GM12878 (cell line): ENCODE results near the gene GCSAM. TPM values are rescaled to one million over a fixed set of nuclear protein-coding genes. Genes with fewer than 3 reads are reported as not detected.

ENCODE experiments used
- CUX1 ChIP-seq: IDR thresholded peaks from 2 replicates; pipeline ENCODE4 v1.6.1; 2012; ENCODE audit warnings: improper control_type of control experiment, low read depth, low read length; ENCODE audit not compliant: insufficient replicate concordance
- DPF2 ChIP-seq: fragments of 450-650 bp; IDR thresholded peaks from 2 replicates; pipeline ENCODE4 v1.6.1; 2017; ENCODE audit warnings: mild to moderate bottlenecking
- HDGF ChIP-seq: fragments of 450-650 bp; IDR thresholded peaks from 2 replicates; pipeline ENCODE4 v1.6.1; 2016; ENCODE audit warnings: antibody characterized with exemption
- JUNB ChIP-seq: IDR thresholded peaks from 2 replicates; pipeline ENCODE4 v1.6.1; 2016; ENCODE audit warnings: antibody characterized with exemption, mild to moderate bottlenecking
- LARP7 ChIP-seq: fragments of 450-650 bp; IDR thresholded peaks from 2 replicates; pipeline ENCODE4 v1.6.1; 2017; ENCODE audit warnings: mild to moderate bottlenecking
- MXI1 ChIP-seq: fragments of 150-350 bp; IDR thresholded peaks from 2 replicates; pipeline ENCODE4 v1.6.1; 2011; ENCODE audit warnings: low read depth, mild to moderate bottlenecking, inconsistent platforms, low read length, improper control_type of control experiment
- NBN ChIP-seq: fragments of 450-650 bp; IDR thresholded peaks from 2 replicates; pipeline ENCODE4 v1.6.1; 2016
- POLR2AphosphoS5 ChIP-seq: IDR thresholded peaks from 2 replicates; pipeline ENCODE4 v1.6.1; 2011; ENCODE audit warnings: mild to moderate bottlenecking, low read length, inconsistent platforms
- REST ChIP-seq: IDR thresholded peaks from 2 replicates; pipeline ENCODE4 v1.6.1; 2012; ENCODE audit warnings: mild to moderate bottlenecking, low read depth, low read length
- SKIL ChIP-seq: fragments of 450-650 bp; IDR thresholded peaks from 2 replicates; pipeline ENCODE4 v1.6.1; 2017; ENCODE audit warnings: mild to moderate bottlenecking, low read depth, inconsistent platforms; ENCODE audit not compliant: poor library complexity, severe bottlenecking
- SPI1 ChIP-seq: IDR thresholded peaks from 2 replicates; pipeline ENCODE4 v1.6.1; 2011; ENCODE audit warnings: low read depth, mild to moderate bottlenecking, low read length, moderate library complexity, borderline replicate concordance; ENCODE audit not compliant: insufficient read depth
- STAT1 ChIP-seq: fragments of 450-650 bp; conservative IDR thresholded peaks from 2 replicates; pipeline ENCODE4 v1.6.1; 2014; ENCODE audit warnings: antibody characterized with exemption, mild to moderate bottlenecking
- ZNF592 ChIP-seq: fragments of 450-650 bp; IDR thresholded peaks from 2 replicates; pipeline ENCODE4 v1.6.1; 2017; ENCODE audit warnings: mild to moderate bottlenecking, moderate library complexity
- polyA plus RNA-seq, 11 experiments: library from polyadenylated mRNA; depleted of rRNA in 4 of 11; unstranded in 6 of 11; stranded (reverse) in 5 of 11; fragments of >200 nt; fragmentation: Nextera tagmentation in 4 of 11; fragmentation: Illumina TruSeq in 1 of 11; extraction: Ambion mirVana in 4 of 11; extraction: Trizol in 1 of 11; gene quantifications; 1 replicate in 1 of 11; 2 replicates in 10 of 11; pipeline versions ENCODE4 v1.2.1 to v1.2.3, GENCODE V29; 2011 to 2016; ENCODE audit warnings: inconsistent platforms in 2 of 11, missing spikeins in 2 of 11, low read depth in 1 of 11
- total RNA-seq, 4 experiments: library from RNA; depleted of rRNA in 3 of 4; stranded (reverse); fragments of >200 nt in 3 of 4; fragmentation: Illumina TruSeq in 1 of 4; extraction: Trizol in 1 of 4; gene quantifications; 2 replicates each; pipeline versions ENCODE4 v1.2.1 to v1.2.3, GENCODE V29; 2013 to 2021

Gene GCSAM
- total and polyA plus RNA-seq, 10 of the 15 experiments (the other 5 are each of a cell fraction or from before 2014, with no cell fraction given) = 81.5 to 407 (median 107) TPM

GRCh38 chr3:112136959-112137693 is 4.1 kb upstream of the GCSAM start (continued):
- TF ChIP-seq SKIL = peak; percentile 59
- TF ChIP-seq MXI1 = peak; percentile 69; the same call in 1 of the 2 replicates
- TF ChIP-seq STAT1 = 0 out of 2 replicates have a peak, but pooled peaks have one; percentile 40
- TF ChIP-seq DPF2 = peak; percentile 22; the same call in 1 of the 2 replicates
- TF ChIP-seq SPI1 = no peak
- 0 out of 2 replicates have a peak, but pooled peaks have one; percentile 55 for TF ChIP-seq ZNF592
- peak; percentile 57; the same call in 1 of the 2 replicates for TF ChIP-seq NBN
- TF ChIP-seq POLR2AphosphoS5 = peak; percentile 82
- TF ChIP-seq LARP7 = no peak
- TF ChIP-seq HDGF = peak; percentile 84
- no peak for TF ChIP-seq REST
- peak; percentile 43; the same call in 1 of the 2 replicates for TF ChIP-seq JUNB
- peak; percentile 59 for TF ChIP-seq CUX1
